HCEC 1CT (cell line): ENCODE results near the gene HMCN2.
"Not testable (repeated sequence)": the region's sequence is repeated elsewhere in the genome, so short reads cannot be mapped to it uniquely, and the experiment has no call there.

Source experiments
- DNase-seq: peaks from one replicate; pipeline ENCODE4 v3.0.0-alpha.2; 2017

HMCN2 gene

DNA sequence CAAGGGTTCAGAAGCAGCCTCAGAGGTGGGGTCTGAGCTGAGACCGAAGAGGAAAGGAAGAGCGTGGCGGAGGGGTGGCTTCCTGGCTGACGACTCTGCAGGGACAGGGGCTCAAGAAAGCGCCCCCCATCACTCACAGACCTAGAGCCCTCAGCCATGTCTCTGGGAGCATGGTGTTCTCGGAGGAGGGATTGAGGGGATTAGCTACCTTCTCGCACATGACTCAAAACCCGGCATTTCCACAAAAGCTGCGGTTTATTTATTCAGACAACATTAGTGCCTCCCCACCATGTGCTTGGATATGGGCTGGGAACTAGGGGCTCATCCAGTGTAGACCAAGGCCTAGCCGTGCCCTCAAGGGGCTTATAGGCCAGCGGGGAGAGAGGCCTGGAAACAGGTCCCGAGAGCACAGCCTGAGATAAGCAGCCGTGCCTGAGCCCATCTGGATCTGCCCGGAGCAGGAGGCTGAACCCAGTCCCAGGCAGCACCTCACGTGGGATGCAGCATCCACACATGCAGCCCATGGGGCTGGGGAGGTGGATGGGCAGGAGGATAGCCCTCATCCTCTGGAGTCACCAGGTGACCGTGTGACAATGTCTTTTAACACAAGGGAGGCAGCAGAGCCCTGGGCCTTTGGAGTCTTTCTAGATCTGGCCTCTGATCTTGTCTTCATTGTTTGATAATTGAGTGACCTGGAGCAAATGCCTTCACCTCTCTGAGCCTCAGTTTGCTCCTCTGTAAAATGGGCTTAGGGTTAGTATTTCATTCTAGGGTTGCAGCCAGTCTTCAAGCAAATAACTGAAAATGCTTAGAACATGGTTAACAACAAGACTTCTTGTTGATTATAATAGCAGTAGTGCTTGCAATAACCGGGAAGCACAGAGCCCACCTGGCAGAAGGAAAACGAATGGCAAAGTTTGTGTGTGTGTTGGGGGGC is 878 bp upstream of the HMCN2 start:
- DNase-seq: no peak

DNA sequence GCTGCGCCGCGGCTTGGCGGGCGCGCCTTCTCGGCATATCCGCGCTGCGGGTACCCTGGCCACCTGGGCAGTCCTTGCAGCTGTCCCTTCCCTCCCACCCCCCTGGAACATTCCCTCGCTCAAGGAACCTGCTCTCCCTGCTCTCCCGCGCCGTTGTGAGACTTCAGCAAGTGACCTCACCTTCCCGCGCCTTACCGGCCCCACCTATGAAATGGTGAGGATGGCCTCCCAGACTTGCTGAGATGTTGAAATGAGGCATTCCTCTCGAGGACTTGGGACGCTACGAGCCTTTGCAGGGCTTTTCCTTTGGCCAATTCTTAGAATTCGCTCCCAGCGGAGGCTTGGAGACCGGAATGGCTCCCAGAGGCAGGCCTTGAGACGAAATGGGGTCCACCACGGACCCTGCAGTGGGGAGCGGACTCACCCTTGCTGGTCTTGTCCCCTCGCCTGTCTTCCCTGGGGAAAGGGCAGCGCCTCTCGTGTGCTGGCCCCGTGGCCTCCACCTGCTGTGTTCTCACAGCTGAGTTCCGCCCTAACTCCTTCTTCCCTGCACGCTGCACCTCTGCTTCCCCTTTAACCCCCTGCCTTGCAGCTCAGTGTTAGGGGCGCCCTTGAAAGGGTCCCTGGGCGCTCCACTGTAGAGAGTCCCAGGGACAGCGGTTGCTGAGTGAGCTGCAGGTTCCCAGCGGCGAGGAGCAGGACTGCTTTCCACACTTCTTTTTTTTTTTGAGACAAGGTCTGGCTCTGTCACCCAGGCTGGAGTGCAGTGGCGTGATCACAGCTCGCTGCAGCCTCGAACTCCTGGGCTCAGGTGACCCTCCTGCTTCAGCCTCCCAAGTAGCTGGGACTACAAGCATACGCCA is 907 bp downstream of the HMCN2 start:
- DNase-seq: no peak

DNA sequence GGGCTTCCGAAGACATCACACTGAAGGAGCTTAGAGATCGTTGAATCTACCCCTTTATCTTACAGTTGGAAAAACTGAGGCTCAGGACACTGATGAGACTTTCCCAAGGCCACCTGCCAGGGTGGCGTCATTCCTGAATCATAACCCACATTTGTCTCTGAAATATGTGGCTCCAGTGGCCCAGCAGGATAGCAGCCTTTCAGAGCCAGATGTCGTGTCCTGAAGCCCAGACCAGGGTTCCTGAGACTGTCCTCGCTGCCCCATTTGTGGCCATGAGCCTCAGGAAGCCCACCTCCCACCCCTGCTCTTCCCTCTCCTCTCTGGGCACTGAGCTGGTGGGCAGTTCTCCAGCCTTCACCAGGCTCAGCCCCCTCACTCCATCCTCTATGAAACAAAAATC is 2.4 kb downstream of the HMCN2 start:
- no peak for DNase-seq

DNA sequence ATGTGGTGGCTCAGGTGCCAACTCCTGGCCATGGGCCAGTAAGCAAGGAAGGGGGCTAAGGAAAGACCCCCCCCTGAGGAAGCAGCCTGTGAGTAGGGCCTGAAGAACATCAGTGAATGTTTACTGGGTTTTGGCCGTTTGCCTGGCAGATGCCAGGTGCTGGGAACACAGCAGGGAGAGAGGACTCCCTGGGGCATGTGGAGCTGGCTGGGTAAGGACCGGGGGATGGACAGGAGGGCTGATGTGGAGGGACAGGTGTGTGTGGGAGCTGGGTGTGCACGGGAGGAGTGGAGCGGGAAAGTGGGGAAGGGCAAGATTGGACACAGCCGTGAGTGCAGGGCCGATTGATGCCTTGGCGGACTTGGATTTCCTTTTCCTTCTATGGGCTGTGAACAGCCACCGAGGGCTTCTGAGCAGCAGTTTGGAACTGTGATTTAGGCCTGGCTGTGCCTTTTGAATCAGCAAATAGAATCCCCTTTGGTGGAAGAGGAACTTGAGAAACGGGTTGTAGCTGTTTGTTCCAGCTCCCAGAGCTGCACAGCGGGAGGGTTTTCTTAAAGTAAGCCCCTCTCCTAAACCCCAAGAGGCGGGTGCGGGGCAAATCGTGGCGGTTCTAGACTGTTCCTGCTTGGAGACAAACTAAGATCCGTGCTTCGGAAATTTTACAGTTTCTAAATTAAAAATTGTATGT is 3.1 kb downstream of the HMCN2 start:
- DNase-seq: no peak

DNA sequence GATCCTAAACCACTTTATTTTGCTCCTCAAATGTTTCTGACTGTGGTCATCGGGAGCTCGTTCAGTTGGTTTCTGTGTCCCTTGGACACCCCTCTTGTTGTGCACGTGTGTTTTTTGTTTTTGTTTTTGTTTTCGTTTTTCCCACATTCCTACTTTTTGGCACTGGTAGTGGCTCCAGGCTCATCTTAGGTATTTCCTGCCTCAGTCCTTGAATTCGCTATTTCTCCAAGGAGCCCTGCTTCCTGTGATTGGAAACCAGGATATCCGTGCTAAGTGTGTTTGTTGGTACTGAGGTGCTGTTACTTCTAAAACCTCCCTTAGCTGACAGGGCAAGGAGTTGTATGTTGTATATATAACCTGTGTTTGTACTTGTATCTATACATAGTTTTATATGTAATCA is 5.9 kb downstream of the HMCN2 start:
- no peak for DNase-seq

DNA sequence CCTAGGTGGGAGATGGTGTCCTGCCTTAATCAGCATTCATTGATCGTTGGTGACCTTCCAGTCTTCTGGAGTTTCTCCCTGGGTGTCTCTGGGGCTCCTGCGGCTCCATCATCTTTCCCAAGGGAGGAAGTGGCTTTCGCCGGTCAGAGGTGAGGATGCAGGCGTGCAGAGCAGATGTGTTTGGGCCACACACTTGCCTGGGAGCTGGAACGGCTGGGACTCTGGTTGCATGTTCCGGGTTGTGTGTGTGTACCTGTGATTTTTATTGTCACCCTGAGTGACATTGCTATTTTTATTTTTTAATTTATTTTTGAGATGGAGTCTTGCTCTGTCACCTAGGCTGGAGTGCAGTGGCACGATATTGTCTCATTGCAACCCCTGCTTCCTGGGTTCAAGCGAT is 9.6 kb downstream of the HMCN2 start:
- no peak for DNase-seq

DNA sequence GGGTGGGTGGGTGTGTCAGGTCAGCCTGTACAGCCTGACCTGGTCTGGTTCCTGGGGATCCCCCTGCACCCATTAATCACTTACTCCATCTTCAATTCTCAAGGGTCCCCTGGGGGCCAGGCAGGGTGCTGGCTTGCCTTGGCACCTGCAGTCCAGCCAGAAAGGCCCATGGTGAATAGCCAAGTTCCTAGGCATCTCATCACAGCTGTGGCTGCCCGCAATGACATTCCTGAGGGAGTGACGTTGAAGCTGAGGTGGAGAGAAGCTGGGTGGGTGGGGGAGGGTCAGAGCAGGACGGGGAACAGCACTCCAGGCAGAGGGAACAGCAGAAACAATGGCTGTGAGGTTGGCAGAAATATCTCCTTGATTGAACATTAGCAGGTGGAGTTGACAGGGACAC is 10.6 kb downstream of the HMCN2 start:
- peak; percentile 43 for DNase-seq

DNA sequence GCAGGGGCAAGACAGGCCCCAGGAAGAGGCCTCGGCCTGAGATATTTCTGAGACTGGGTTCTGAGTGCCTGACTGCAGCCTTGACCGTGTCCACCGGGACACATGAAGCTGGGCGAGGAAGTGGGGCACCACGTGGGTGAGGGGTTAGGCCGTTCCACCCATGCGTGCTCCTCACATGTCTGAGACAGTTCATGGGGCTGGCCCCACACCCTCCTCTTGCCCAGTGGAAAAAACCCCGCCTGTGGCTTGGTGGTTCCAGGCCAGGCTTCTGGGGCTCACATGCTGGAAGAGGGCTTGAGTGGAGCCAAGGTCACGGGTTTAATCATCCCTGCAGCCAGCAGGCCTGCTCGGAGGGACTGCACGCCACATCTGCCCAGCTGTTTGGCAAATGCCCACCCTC is 11.4 kb downstream of the HMCN2 start:
- DNase-seq: no peak

DNA sequence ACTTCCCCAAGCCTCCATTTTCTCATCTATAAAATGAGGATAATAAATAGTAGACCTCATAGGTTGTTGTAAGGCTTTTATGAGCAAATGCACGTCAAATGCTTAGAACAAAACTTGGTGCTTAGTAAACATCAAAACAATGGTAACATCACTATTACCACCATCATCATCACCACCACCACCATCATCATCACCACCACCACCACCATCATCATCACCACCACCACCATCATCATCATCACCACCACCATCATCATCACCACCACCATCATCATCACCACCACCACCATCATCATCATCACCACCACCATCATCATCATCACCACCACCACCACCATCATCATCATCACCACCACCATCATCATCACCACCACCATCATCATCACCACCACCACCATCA is 12.0 kb downstream of the HMCN2 start:
- not testable (repeated sequence) for DNase-seq

DNA sequence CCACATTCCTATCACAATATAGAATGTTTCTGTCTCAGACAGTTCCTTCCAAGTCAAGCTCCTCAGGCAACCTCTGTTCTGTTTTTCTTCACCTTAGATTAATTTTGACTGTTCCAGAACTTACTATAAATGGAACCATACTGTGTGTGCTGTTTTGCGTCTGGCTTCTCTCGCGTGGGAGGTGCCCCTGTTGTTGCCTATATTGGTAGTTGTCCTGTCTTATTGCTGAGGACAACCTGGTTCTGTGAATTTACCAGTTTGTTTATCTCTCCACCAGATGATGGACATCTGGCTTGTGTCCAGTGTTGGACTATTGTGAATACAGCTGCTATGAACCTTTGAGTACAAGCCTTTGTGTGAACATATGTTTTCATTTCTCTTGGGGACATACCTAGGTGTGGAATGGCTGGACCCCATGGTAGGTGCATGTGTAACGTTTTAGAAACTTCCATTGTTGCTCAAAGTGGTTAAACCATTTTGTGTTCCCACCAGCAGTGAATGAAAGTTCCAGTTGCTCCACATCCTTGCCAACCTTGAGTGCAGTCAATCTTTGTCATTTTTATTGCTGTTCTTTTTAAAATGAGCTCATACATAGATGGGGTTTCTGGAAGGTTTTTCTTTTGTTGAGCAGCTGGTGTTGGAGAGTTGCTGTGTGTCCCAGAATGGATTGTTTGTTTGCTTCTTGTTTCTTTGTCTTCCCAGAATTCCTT is 18.1 kb downstream of the HMCN2 start:
- DNase-seq: no peak

DNA sequence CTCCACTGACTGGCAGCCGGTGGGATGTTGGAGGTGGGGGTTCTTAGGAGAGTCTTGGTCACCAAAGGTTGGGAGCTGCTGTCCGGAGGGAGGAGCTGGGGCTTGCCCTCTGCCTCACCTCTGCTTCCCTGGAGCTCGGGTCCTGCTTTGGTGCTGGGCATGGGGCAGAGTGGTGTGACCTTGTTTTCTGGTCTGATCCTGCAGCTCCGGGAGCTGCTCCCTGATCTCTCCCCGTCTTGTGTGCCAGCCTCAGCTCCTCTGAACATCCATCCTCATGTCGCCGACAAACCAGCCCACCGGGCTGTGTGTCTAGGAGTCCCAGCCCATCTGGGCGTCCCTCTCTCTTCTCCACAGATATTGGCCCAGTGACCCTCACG is 18.7 kb downstream of the HMCN2 start:
- DNase-seq: no peak

DNA sequence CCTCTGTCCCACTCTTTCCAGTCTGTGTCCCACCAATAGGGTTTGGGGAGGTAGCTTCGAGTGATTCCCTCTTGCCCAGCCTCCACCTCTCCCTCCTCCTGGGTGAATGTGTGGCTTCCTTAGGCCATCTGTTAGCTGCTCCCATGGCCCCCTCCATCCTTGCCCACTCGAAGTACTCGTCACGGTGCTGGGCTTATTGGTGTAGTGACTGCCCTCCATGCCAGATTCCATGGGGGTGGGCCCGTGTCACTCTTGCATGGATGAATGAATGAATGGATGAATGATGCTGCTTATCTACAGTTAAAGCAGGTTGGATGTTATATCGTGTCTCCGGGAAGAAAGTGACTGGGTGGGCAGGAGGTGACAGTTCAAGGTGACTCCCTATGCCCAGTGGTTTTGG is 19.1 kb downstream of the HMCN2 start:
- DNase-seq: no peak

DNA sequence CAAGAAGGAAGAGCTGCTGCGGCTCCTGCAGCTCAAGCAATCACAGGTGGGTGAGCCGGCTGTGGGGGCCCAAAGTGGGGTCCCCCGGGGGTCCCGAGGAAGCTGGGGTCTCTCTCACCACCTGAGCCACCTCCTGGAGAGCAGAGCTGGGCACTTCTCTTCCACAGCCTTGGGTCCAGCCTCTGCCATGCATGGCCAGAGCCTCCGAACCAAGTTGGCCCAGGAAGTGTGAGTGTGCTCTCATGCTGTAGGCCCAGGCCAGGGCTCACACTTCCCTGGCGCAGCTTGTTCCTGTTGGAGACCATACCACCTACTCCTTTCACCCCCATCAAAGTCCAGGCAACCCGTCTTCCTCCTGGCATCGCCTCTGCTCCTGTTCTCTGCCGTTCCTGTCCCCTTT is 19.7 kb downstream of the HMCN2 start:
- DNase-seq: no peak

DNA sequence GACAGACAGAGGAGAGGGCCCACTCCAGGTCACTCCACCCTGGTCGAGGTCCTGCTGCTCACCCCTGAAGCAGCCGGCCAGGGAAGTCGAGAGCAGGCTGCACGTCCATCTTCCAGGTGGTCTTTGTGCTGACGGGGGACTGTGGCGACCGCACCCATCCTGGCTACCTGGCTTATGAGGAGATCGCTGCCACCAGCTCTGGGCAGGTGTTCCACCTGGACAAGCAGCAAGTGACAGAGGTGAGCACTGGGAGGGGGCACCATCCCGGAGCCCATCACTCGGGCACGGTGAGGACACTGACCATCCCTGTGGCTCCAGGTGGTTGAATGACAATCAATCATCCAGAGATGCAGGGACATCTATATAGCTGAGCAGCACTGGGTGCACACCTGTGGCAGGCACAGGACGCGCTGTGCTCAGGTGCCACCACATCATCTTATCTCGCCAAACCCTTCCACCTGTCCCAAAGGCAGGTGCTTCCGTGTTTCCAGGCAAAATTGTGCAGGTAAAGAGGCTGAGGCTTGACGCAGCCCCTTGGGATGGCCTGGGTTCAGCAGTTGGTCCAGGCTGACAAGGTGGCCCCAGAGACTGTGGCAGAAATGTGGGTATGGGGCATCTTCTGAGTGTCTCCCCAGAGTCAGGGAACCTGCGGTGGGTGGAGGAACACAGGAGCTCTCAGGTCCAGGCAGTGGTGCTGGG is 20.7 kb downstream of the HMCN2 start:
- DNase-seq: no peak

DNA sequence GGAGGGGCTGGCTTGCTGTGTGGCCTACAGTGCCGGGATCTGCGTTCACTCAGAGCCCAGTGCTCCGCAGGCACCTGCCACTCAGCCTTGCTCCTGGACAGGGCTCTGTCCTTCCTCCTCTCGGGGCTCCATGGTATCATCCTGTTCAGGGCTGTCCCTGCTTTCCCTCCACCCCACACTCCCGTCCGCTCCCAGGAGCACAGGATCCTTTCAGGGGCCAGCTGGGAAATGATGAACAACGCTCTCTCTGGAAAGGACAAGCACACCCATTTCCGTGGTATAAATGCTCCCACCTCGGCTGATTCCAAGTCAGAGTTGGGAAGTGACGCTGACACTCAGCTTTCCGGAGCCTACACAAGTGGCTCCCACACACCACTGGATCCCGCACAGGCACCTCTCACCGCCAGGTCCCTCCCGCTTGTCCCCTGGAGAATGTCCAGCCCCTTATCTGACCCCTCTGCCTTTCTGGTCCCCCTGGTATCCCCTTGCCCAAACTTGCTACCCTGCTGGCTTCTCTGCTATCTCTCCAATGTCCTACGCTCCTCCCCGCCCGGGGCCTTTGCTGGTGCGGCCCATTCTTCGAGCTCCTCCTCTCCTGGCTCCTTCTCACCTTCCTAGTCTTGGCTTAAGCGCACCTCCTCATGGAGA is 21.3 kb downstream of the HMCN2 start:
- no peak for DNase-seq

DNA sequence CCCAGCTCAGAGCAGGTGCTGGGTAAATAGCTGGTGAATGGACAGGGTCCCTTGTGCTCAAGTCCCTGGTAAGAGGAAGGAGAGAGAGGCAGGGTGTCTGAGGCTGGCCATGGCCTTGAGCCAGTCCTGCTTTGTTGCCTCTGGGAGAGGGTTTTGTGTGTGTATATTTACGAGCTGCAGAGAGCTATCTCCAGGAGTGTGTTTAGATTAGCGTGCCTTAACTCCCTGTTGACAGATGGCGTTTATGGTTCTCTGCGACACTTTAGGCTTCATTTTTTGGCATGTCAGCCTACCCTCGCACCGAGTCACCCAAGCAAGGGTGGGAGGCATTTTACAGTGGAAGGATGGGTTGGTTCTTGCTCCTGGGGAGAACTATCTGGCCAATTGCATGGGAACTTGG is 22.2 kb downstream of the HMCN2 start:
- no peak for DNase-seq

DNA sequence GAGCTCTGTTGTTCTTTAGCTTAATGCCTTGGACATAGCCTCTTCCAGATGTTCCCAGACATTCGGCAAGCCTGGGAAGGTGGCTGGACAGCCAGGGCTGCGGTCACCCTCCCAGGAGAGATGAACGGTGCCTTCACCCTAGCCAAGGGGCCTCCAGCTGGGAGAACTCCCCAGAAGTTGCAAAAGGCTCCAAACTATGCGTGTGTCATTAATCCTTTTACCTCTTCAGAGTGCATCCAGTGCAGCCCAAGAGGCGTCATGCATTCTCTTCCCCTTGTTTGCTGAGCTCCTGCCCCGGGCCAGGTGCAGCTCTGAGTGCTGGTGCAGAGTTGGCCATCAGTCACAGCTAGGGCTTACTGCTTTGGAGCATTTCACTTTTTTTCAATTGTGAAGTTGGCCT is 22.8 kb downstream of the HMCN2 start:
- DNase-seq: no peak

DNA sequence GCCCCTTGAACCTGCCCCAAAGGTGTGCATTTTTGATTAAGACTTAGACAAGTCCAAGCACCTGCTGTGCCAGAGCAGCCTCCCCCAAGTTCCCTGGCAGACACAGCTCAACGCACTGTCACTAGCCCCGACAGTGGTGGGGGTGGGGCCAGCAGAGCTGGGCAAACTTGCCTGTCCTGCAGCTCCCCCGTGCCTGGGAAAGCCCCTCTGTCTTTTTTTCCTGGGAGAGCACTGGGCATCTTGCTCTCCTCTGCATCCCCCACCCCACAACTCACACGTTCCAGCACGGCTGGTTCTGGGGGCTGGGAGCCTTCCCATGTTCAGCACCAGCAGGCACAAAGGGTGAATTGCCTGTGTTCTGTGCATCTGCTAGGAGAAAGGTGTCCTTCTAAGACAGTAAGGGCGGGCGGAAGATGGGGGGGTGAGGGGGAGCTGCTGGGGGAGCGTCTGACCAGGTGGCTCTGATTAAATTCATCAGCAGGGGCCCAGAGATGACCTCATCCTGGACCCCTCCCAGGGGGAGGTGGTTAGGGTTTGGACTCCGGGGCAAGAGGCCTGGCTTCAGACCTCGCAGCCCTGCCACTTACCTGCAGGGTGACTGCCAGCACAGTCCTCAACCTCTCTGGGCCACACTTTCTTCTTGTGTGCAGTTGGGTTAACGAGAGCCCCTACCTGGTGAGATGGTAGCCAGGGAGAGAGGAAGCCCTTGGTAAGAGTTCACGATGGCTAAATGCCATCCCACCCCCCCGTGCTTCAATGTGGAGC is 23.5 kb downstream of the HMCN2 start:
- no peak for DNase-seq

DNA sequence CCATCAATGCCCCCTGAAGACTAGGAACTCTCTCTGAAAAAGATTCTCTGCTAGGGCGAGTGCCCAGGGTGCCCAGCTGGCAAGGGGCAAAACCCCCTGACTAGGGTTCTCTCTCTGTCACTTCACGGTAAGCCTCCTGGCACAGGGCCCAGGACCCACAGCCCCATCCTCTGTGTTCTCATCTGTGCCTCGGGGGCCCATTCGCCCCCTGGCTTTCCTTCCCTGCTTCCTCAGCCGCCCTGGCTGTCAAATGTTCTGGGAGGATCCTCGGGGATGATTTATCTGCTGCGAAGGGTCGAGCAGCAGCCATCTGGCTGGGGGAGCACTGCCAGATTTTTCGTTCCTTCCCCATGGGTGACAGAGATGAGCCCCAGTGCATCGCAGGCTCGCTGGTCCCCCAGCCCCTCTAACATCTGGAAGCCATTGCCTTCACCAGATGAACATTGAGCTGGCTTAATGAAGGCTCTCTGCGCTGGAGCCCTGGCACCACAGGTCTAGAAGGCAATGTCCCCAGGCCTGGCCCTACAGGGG is 24.2 kb downstream of the HMCN2 start:
- no peak for DNase-seq
